Astrocyte (in vitro differentiated cells and primary cell): ENCODE measurements around the gene PCGF3. TPM values are rescaled to one million over a fixed set of nuclear protein-coding genes. Genes with fewer than 3 reads are reported as not detected.

Source experiments
- DNase-seq: peaks from one replicate; pipeline ENCODE4 v3.0.0-alpha.2; 2010; ENCODE audit warnings: low read depth
- FAIRE-seq: peaks from 2 replicates; lab custom pipeline; 2011; peaks lifted over from hg19 to GRCh38; lab: Jason Lieb, UNC
- H2AFZ ChIP-seq: 2 replicates; pipeline ENCODE4 v1.6.0; 2012; ENCODE audit warnings: low read depth, low read length, inconsistent platforms
- H3K27ac ChIP-seq: 2 replicates; pipeline ENCODE4 v1.5.1; 2011; ENCODE audit warnings: low read depth, low read length, inconsistent platforms
- H3K27me3 ChIP-seq: 2 replicates; pipeline ENCODE4 v1.6.0; 2011; ENCODE audit warnings: low read length, inconsistent platforms; ENCODE audit not compliant: insufficient read depth
- H3K36me3 ChIP-seq: 2 replicates; pipeline ENCODE4 v1.5.1; 2011; ENCODE audit warnings: low read length, inconsistent platforms; ENCODE audit not compliant: insufficient read depth
- H3K4me1 ChIP-seq: 2 replicates; pipeline ENCODE4 v1.5.1; 2011; ENCODE audit warnings: low read length, inconsistent platforms; ENCODE audit not compliant: insufficient read depth
- H3K4me2 ChIP-seq: 2 replicates; pipeline ENCODE4 v1.6.0; 2012; ENCODE audit warnings: low read length, inconsistent platforms
- H3K4me3 ChIP-seq: 2 replicates; pipeline ENCODE4 v1.5.1; 2011; ENCODE audit warnings: low read depth, mild to moderate bottlenecking, low read length, inconsistent platforms; ENCODE audit not compliant: insufficient read depth
- H3K79me2 ChIP-seq: 2 replicates; pipeline ENCODE4 v1.6.0; 2012; ENCODE audit warnings: mild to moderate bottlenecking, low read length, inconsistent platforms; ENCODE audit not compliant: insufficient read depth
- H3K9ac ChIP-seq: 2 replicates; pipeline ENCODE4 v1.6.0; 2012; ENCODE audit warnings: mild to moderate bottlenecking, low read length, inconsistent platforms
- H3K9me3 ChIP-seq: 2 replicates; pipeline ENCODE4 v1.5.1; 2012; ENCODE audit warnings: low read depth, mild to moderate bottlenecking, low read length, inconsistent platforms; ENCODE audit not compliant: insufficient read depth
- H4K20me1 ChIP-seq: 2 replicates; pipeline ENCODE4 v1.6.0; 2012; ENCODE audit warnings: low read length, inconsistent platforms; ENCODE audit not compliant: insufficient read depth
- H3K27ac Mint-ChIP-seq: one replicate; pipeline ENCODE4 v1.8.0; 2021; ENCODE audit warnings: mild to moderate bottlenecking, mixed read lengths; ENCODE audit not compliant: unreplicated experiment
- H3K27me3 Mint-ChIP-seq: one replicate; pipeline ENCODE4 v1.8.0; 2021; ENCODE audit warnings: low read depth, mixed read lengths; ENCODE audit not compliant: unreplicated experiment
- H3K36me3 Mint-ChIP-seq: one replicate; pipeline ENCODE4 v1.8.0; 2021; ENCODE audit warnings: low read depth, mixed read lengths; ENCODE audit not compliant: unreplicated experiment
- H3K4me1 Mint-ChIP-seq: one replicate; pipeline ENCODE4 v1.8.0; 2021; ENCODE audit warnings: low read depth, mixed read lengths; ENCODE audit not compliant: unreplicated experiment
- H3K4me3 Mint-ChIP-seq: one replicate; pipeline ENCODE4 v1.8.0; 2021; ENCODE audit warnings: mild to moderate bottlenecking, moderate library complexity, mixed read lengths; ENCODE audit not compliant: unreplicated experiment
- H3K9me3 Mint-ChIP-seq: one replicate; pipeline ENCODE4 v1.8.0; 2021; ENCODE audit warnings: mild to moderate bottlenecking, mixed read lengths; ENCODE audit not compliant: unreplicated experiment
- EZH2 ChIP-seq: IDR thresholded peaks from 2 replicates; pipeline ENCODE4 v1.6.1; 2012; ENCODE audit warnings: mild to moderate bottlenecking, low read length, inconsistent platforms; ENCODE audit not compliant: insufficient read depth
- total RNA-seq: library from RNA; stranded (reverse); gene quantifications from 2 replicates; pipeline ENCODE4 v1.2.1, GENCODE V29; 2021
- TF ChIP-seq, protein P1 (sequence below): IDR thresholded peaks from 2 replicates; pipeline ENCODE4 v1.5.1; 2011; ENCODE audit warnings: low read depth, mild to moderate bottlenecking, inconsistent platforms, low read length, moderate library complexity; ENCODE audit not compliant: insufficient read depth

The PCGF3 gene
- total RNA-seq, 1 donor from 2014 or later = 65.7 TPM

DNA sequence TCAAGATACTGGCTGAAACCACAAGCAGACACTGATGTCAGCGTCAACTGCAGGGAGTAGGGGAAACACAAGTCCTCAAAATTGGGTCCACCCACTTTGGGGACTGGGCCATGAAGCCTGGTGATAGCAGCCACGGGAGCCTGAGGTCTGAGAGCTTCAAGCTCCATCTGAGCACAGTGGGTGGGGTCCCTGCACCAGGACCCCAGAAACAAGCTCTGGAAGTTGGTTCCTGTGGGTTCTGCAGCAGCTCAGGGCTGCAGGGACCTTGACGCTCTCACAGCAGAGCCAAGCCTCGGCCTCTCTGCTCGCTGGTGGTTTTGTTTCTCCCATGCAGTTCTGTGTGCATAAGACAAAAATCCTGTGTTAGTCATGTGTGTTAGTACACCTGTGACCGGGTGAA is 65.8 kb downstream of the PCGF3 start:
- H3K27ac ChIP-seq = no peak overlapping the region
- no peak for TF ChIP-seq EZH2
- TF ChIP-seq, protein P1, sequence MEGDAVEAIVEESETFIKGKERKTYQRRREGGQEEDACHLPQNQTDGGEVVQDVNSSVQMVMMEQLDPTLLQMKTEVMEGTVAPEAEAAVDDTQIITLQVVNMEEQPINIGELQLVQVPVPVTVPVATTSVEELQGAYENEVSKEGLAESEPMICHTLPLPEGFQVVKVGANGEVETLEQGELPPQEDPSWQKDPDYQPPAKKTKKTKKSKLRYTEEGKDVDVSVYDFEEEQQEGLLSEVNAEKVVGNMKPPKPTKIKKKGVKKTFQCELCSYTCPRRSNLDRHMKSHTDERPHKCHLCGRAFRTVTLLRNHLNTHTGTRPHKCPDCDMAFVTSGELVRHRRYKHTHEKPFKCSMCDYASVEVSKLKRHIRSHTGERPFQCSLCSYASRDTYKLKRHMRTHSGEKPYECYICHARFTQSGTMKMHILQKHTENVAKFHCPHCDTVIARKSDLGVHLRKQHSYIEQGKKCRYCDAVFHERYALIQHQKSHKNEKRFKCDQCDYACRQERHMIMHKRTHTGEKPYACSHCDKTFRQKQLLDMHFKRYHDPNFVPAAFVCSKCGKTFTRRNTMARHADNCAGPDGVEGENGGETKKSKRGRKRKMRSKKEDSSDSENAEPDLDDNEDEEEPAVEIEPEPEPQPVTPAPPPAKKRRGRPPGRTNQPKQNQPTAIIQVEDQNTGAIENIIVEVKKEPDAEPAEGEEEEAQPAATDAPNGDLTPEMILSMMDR = no peak
- DNase-seq = no peak
- peaks cover 3% of the 10 kb centered on the region for H3K9me3 Mint-ChIP-seq
- no peaks in the 10 kb centered on the region for H3K27me3 ChIP-seq
- H3K36me3 ChIP-seq = peaks cover 42% of the 10 kb centered on the region
- peaks cover 98% of the 10 kb centered on the region for H4K20me1 ChIP-seq
- H3K4me3 ChIP-seq = no peak overlapping the region
- no peaks in the 10 kb centered on the region for H3K4me1 ChIP-seq
- H3K9ac ChIP-seq = no peak overlapping the region
- H3K27ac Mint-ChIP-seq = no peak overlapping the region
- no peak overlapping the region for H3K4me2 ChIP-seq
- H3K36me3 Mint-ChIP-seq = peaks cover 24% of the 10 kb centered on the region
- peaks cover 94% of the 10 kb centered on the region for H3K79me2 ChIP-seq
- no peak overlapping the region for H2AFZ ChIP-seq
- no peak for FAIRE-seq
- H3K27me3 Mint-ChIP-seq = no peaks in the 10 kb centered on the region
- H3K4me3 Mint-ChIP-seq = no peak overlapping the region
- H3K9me3 ChIP-seq = no peaks in the 10 kb centered on the region
- peaks cover 30% of the 10 kb centered on the region for H3K4me1 Mint-ChIP-seq

DNA sequence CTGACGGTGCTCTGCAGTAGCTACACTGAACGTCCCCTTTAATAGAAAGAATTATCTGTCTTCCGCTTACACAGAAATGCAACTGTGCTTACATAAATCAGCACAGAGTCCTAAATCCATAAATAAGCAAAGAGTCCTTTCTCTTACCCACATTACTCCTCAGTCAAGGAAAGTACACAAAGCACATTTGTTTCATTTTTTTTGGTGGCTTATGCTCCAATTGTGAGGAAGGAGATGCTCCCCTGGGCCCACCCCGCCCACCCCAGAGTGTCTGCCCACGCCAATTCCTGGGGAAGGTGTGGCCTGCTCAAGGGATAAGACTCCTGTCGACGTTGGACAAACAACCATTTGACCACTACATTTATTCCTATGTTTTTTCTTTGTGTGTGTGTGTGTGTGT is 66.5 kb downstream of the PCGF3 start:
- TF ChIP-seq EZH2 = no peak
- TF ChIP-seq, protein P1 = no peak
- Histone ChIP-seq H3K27ac (no peak overlapping the region), H3K9me3 (no peaks in the 10 kb centered on the region), H2AFZ (no peak overlapping the region), H3K4me1 (no peaks in the 10 kb centered on the region), H3K36me3 (peaks cover 41% of the 10 kb centered on the region), H3K27me3 (no peaks in the 10 kb centered on the region), H3K4me3 (no peak overlapping the region), H3K4me2 (no peak overlapping the region), H4K20me1 (peaks cover 97% of the 10 kb centered on the region), H3K79me2 (peaks cover 96% of the 10 kb centered on the region), H3K9ac (no peak overlapping the region)
- no peaks in the 10 kb centered on the region for H3K27me3 Mint-ChIP-seq
- FAIRE-seq (no peak), DNase-seq (no peak)
- H3K36me3 Mint-ChIP-seq = peaks cover 27% of the 10 kb centered on the region
- peaks cover 27% of the 10 kb centered on the region for H3K4me1 Mint-ChIP-seq
- no peak overlapping the region for H3K27ac Mint-ChIP-seq
- H3K4me3 Mint-ChIP-seq = no peak overlapping the region
- peaks cover 3% of the 10 kb centered on the region for H3K9me3 Mint-ChIP-seq

DNA sequence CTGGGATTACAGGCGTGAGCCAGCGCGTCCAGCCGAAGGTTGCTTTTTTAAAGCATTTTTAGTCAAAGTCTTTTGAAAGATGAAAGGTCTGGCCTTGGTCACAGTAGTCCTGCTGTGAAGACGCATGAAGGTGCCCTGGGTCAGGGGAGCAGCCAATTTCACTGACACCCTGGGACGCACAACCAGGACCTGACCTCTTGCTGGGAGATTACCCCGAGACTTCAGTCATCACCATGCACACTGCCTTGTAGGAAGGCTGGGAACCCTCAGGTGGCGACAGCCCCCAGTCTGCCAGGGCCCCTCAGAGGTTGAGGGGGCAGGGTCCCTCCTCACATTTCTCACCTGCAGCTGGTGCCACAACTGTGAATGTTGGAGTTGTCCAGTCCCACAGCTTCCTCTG is 67.1 kb downstream of the PCGF3 start:
- H3K4me1 ChIP-seq = no peaks in the 10 kb centered on the region
- no peak overlapping the region for H3K4me3 ChIP-seq
- H3K9me3 ChIP-seq = no peaks in the 10 kb centered on the region
- H3K27me3 ChIP-seq = no peaks in the 10 kb centered on the region
- no peaks in the 10 kb centered on the region for H3K27me3 Mint-ChIP-seq
- H3K27ac ChIP-seq = no peak overlapping the region
- no peak overlapping the region for H3K9ac ChIP-seq
- H2AFZ ChIP-seq = no peak overlapping the region
- peaks cover 31% of the 10 kb centered on the region for H3K36me3 Mint-ChIP-seq
- FAIRE-seq (no peak), DNase-seq (no peak)
- H3K9me3 Mint-ChIP-seq = peaks cover 3% of the 10 kb centered on the region
- H3K4me3 Mint-ChIP-seq = no peak overlapping the region
- H3K36me3 ChIP-seq = peaks cover 44% of the 10 kb centered on the region
- no peak for TF ChIP-seq EZH2
- TF ChIP-seq, protein P1 = no peak
- H4K20me1 ChIP-seq = peaks cover 97% of the 10 kb centered on the region
- no peak overlapping the region for H3K27ac Mint-ChIP-seq
- no peak overlapping the region for H3K4me2 ChIP-seq
- peaks cover 30% of the 10 kb centered on the region for H3K4me1 Mint-ChIP-seq
- H3K79me2 ChIP-seq = peaks cover 96% of the 10 kb centered on the region
